Measurements from ENCODE around the gene MCF2L2. TPM values are rescaled to one million over a fixed set of nuclear protein-coding genes. Genes with fewer than 3 reads are reported as not detected.
"Not testable (repeated sequence)": the region's sequence is repeated elsewhere in the genome, so short reads cannot be mapped to it uniquely, and the experiment has no call there.

MCF2L2 gene
- total RNA-seq, 3 donors from 2014 or later (not counting 1 experiment from before 2014, with no cell fraction given) = 2.2 to 4.9 (median 2.7) TPM

GRCh38 chr3:183375787-183376186, 52.6 kb downstream of the MCF2L2 start:
- H3K27ac ChIP-seq (ENCODE audit: low read length) = no peak overlapping the region
- ATAC-seq = no peak

GRCh38 chr3:183375337-183375736, 53.1 kb downstream of the MCF2L2 start:
- no peak for DNase-seq
- no peak overlapping the region for H3K4me3 ChIP-seq (ENCODE audit: low read length)
- no peak overlapping the region for H3K4me3 Mint-ChIP-seq
- H3K36me3 ChIP-seq (ENCODE audit: control insufficient read depth, insufficient read depth, low read length) = no peaks in the 10 kb centered on the region
- intact Hi-C loops (cut with micrococcal nuclease) = no loop called here
- no peaks in the 10 kb centered on the region for H3K36me3 Mint-ChIP-seq
- no peaks in the 10 kb centered on the region for H3K9me3 ChIP-seq (ENCODE audit: control insufficient read depth, insufficient read depth, low read length)
- H3K9me3 Mint-ChIP-seq = no peaks in the 10 kb centered on the region
- no peaks in the 10 kb centered on the region for H3K27me3 ChIP-seq (ENCODE audit: control insufficient read depth, insufficient read depth, low read length)
- 86% methylated on average over 6 of the region's 6 CpGs for WGBS (ENCODE audit: insufficient coverage)
- no peaks in the 10 kb centered on the region for H3K4me1 Mint-ChIP-seq
- TF ChIP-seq, protein P1, sequence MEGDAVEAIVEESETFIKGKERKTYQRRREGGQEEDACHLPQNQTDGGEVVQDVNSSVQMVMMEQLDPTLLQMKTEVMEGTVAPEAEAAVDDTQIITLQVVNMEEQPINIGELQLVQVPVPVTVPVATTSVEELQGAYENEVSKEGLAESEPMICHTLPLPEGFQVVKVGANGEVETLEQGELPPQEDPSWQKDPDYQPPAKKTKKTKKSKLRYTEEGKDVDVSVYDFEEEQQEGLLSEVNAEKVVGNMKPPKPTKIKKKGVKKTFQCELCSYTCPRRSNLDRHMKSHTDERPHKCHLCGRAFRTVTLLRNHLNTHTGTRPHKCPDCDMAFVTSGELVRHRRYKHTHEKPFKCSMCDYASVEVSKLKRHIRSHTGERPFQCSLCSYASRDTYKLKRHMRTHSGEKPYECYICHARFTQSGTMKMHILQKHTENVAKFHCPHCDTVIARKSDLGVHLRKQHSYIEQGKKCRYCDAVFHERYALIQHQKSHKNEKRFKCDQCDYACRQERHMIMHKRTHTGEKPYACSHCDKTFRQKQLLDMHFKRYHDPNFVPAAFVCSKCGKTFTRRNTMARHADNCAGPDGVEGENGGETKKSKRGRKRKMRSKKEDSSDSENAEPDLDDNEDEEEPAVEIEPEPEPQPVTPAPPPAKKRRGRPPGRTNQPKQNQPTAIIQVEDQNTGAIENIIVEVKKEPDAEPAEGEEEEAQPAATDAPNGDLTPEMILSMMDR (IDR thresholded peaks at IDR 0.05) = no peak
- ATAC-seq = no peak
- no peak overlapping the region for H3K27ac Mint-ChIP-seq
- no peaks in the 10 kb centered on the region for H3K4me1 ChIP-seq (ENCODE audit: control insufficient read depth, insufficient read depth, low read length)
- no peak overlapping the region for H3K27ac ChIP-seq (ENCODE audit: low read length)
- peaks cover 0 to 13% of the 10 kb centered on the region in 2 donors for H3K27me3 Mint-ChIP-seq (ENCODE audit: low read depth in 2 of 2)

More at GRCh38 chr3:183375787-183376186, 52.6 kb downstream of the MCF2L2 start:
- H3K4me3 ChIP-seq (ENCODE audit: low read length) = no peak overlapping the region
- no peaks in the 10 kb centered on the region for H3K4me1 Mint-ChIP-seq
- TF ChIP-seq, protein P1 (IDR thresholded peaks at IDR 0.05) = no peak
- WGBS (ENCODE audit: insufficient coverage) = 58% methylated on average over 5 of the region's 5 CpGs
- H3K4me3 Mint-ChIP-seq = no peak overlapping the region
- H3K4me1 ChIP-seq (ENCODE audit: control insufficient read depth, insufficient read depth, low read length) = no peaks in the 10 kb centered on the region
- H3K9me3 ChIP-seq (ENCODE audit: control insufficient read depth, insufficient read depth, low read length) = no peaks in the 10 kb centered on the region
- no peaks in the 10 kb centered on the region for H3K36me3 ChIP-seq (ENCODE audit: control insufficient read depth, insufficient read depth, low read length)
- no peaks in the 10 kb centered on the region for H3K27me3 ChIP-seq (ENCODE audit: control insufficient read depth, insufficient read depth, low read length)
- intact Hi-C loops (cut with micrococcal nuclease) = no loop called here
- no peak overlapping the region for H3K27ac Mint-ChIP-seq
- no peaks in the 10 kb centered on the region for H3K9me3 Mint-ChIP-seq
- peaks cover 0 to 13% of the 10 kb centered on the region in 2 donors for H3K27me3 Mint-ChIP-seq (ENCODE audit: low read depth in 2 of 2)
- no peak for DNase-seq
- H3K36me3 Mint-ChIP-seq = no peaks in the 10 kb centered on the region

GRCh38 chr3:183372911-183373310, 55.5 kb downstream of the MCF2L2 start:
- ATAC-seq = no peak
- H3K36me3 Mint-ChIP-seq = no peaks in the 10 kb centered on the region
- no peak overlapping the region for H3K27ac Mint-ChIP-seq
- Histone ChIP-seq H3K9me3 (ENCODE audit: control insufficient read depth, insufficient read depth, low read length) (no peaks in the 10 kb centered on the region), H3K36me3 (ENCODE audit: control insufficient read depth, insufficient read depth, low read length) (no peaks in the 10 kb centered on the region), H3K27me3 (ENCODE audit: control insufficient read depth, insufficient read depth, low read length) (no peaks in the 10 kb centered on the region), H3K4me1 (ENCODE audit: control insufficient read depth, insufficient read depth, low read length) (no peaks in the 10 kb centered on the region), H3K4me3 (ENCODE audit: low read length) (no peak overlapping the region), H3K27ac (ENCODE audit: low read length) (no peak overlapping the region)
- H3K27me3 Mint-ChIP-seq (ENCODE audit: low read depth in 2 of 2) = peaks cover 0 to 13% of the 10 kb centered on the region in 2 donors
- no peak for DNase-seq
- intact Hi-C loops (cut with micrococcal nuclease) = no loop called here
- H3K4me3 Mint-ChIP-seq = no peak overlapping the region
- no peaks in the 10 kb centered on the region for H3K9me3 Mint-ChIP-seq
- TF ChIP-seq, protein P1 (IDR thresholded peaks at IDR 0.05) = no peak
- WGBS (ENCODE audit: insufficient coverage) = 73% methylated on average over 3 of the region's 3 CpGs
- H3K4me1 Mint-ChIP-seq = no peaks in the 10 kb centered on the region

- H3K27ac ChIP-seq (ENCODE audit: low read length); H3K4me1 ChIP-seq (ENCODE audit: control insufficient read depth, insufficient read depth, low read length); DNase-seq; ATAC-seq; H3K27me3 ChIP-seq (ENCODE audit: control insufficient read depth, insufficient read depth, low read length); H3K4me3 ChIP-seq (ENCODE audit: low read length); H3K9me3 Mint-ChIP-seq; H3K36me3 Mint-ChIP-seq; H3K36me3 ChIP-seq (ENCODE audit: control insufficient read depth, insufficient read depth, low read length); H3K27me3 Mint-ChIP-seq (ENCODE audit: low read depth in 2 of 2); H3K4me3 Mint-ChIP-seq; H3K9me3 ChIP-seq (ENCODE audit: control insufficient read depth, insufficient read depth, low read length); H3K27ac Mint-ChIP-seq; H3K4me1 Mint-ChIP-seq; intact Hi-C loops (cut with micrococcal nuclease): not testable (repeated sequence)
- 74% methylated on average over 3 of the region's 5 CpGs for WGBS (ENCODE audit: insufficient coverage)
Observed at GRCh38 chr3:183371600-183371968, 56.8 kb downstream of the MCF2L2 start.

All from natural killer cell (primary cell).